HEK293 (cell line): Measurements from ENCODE around the gene MITF.

Experiments
- CTCF ChIA-PET: fragments of 350-600 bp; formaldehyde crosslinking; extraction: SDS; loops from one replicate; lab custom pipeline; 2021; ENCODE audit warnings: antibody characterized with exemption; lab: Yijun Ruan, JAX
- POLR2A ChIA-PET: fragments of 300-600 bp; formaldehyde crosslinking; extraction: SDS; loops from one replicate; lab custom pipeline; 2020; ENCODE audit warnings: antibody characterized with exemption, inconsistent platforms; lab: Yijun Ruan, JAX
- H3K27ac ChIP-seq: fragments of 200-500 bp; sonication (Bioruptor generic); 2 replicates; pipeline ENCODE4 v1.5.1; 2014; ENCODE audit warnings: low read depth, low read length, control low read depth, inconsistent platforms; ENCODE audit errors: extremely low read depth
- H3K36me3 ChIP-seq, 2 experiments: fragments of 200-500 bp in 1 of 2; sonication (Bioruptor generic) in 1 of 2; 1 replicate in 1 of 2; 2 replicates in 1 of 2; pipeline ENCODE4 v1.5.1; 2014 to 2017; ENCODE audit warnings: inconsistent platforms in 2 of 2, low read length in 2 of 2; ENCODE audit not compliant: control insufficient read depth in 2 of 2, insufficient read depth in 1 of 2
- H3K4me1 ChIP-seq: fragments of 200-500 bp; sonication (Bioruptor generic); 2 replicates; pipeline ENCODE4 v1.5.1; 2014; ENCODE audit warnings: mild to moderate bottlenecking, low read length, inconsistent platforms; ENCODE audit not compliant: control insufficient read depth, insufficient read depth
- H3K4me3 ChIP-seq: 2 replicates; pipeline ENCODE4 v1.5.1; 2011; ENCODE audit warnings: low read depth, mild to moderate bottlenecking, control low read depth, low read length, moderate library complexity
- H3K9me3 ChIP-seq: fragments of 200-500 bp; sonication (Bioruptor generic); 2 replicates; pipeline ENCODE4 v1.5.1; 2014; ENCODE audit warnings: low read depth, low read length, inconsistent platforms; ENCODE audit not compliant: control insufficient read depth, insufficient read depth
- GLI2 ChIP-seq: fragments of 450-650 bp; formaldehyde crosslinking; IDR thresholded peaks from 2 replicates; pipeline ENCODE4; 2017; ENCODE audit warnings: missing biosample characterization, missing genetic modification characterization, low read depth, borderline replicate concordance
- GLIS1 ChIP-seq: fragments of 450-650 bp; formaldehyde crosslinking; IDR thresholded peaks from 2 replicates; pipeline ENCODE4 v1.5.1; 2016; ENCODE audit warnings: missing biosample characterization, missing genetic modification characterization
- HOXC10 ChIP-seq: sonication (generic); formaldehyde crosslinking; IDR thresholded peaks from 2 replicates; pipeline ENCODE4 v1.8.1; 2023; ENCODE audit warnings: mild to moderate bottlenecking, missing genetic modification reagents
- MYNN ChIP-seq: fragments of 450-650 bp; formaldehyde crosslinking; IDR thresholded peaks from 2 replicates; pipeline ENCODE4 v1.5.1; 2016; ENCODE audit warnings: missing biosample characterization, missing genetic modification characterization, borderline replicate concordance
- SP7 ChIP-seq: fragments of 450-650 bp; formaldehyde crosslinking; IDR thresholded peaks from 2 replicates; pipeline ENCODE4 v1.5.1; 2016; ENCODE audit warnings: missing biosample characterization, missing genetic modification characterization
- ZNF10 ChIP-seq: fragments of 450-650 bp; formaldehyde crosslinking; IDR thresholded peaks from 2 replicates; pipeline ENCODE4 v1.5.1; 2017; ENCODE audit warnings: missing biosample characterization, missing genetic modification characterization
- ZNF214 ChIP-seq: fragments of 450-650 bp; formaldehyde crosslinking; IDR thresholded peaks from 2 replicates; pipeline ENCODE4 v1.5.1; 2017; ENCODE audit warnings: missing biosample characterization, mild to moderate bottlenecking, missing genetic modification characterization, borderline replicate concordance
- ZNF266 ChIP-seq: fragments of 450-650 bp; formaldehyde crosslinking; IDR thresholded peaks from 2 replicates; pipeline ENCODE4 v1.5.1; 2016; ENCODE audit warnings: missing biosample characterization, missing genetic modification characterization, low read depth
- ZNF626 ChIP-seq: fragments of 450-650 bp; sonication (Bioruptor Pico); formaldehyde crosslinking; IDR thresholded peaks from 2 replicates; pipeline ENCODE4 v1.5.1; 2018; ENCODE audit warnings: missing biosample characterization, missing genetic modification characterization, inconsistent platforms
- ZNF670 ChIP-seq: fragments of 450-650 bp; formaldehyde crosslinking; IDR thresholded peaks from 2 replicates; pipeline ENCODE4 v1.5.1; 2016; ENCODE audit warnings: missing biosample characterization, missing genetic modification characterization, low read depth
- ZNF768 ChIP-seq: fragments of 450-650 bp; formaldehyde crosslinking; IDR thresholded peaks from 2 replicates; pipeline ENCODE4 v1.5.1; 2018; ENCODE audit warnings: missing biosample characterization, mild to moderate bottlenecking, missing genetic modification characterization
- ZSCAN16 ChIP-seq: fragments of 450-650 bp; formaldehyde crosslinking; IDR thresholded peaks from 2 replicates; pipeline ENCODE4 v1.5.1; 2016; ENCODE audit warnings: missing biosample characterization, missing genetic modification characterization
- TF ChIP-seq, protein P1 (sequence below): fragments of 450-650 bp; formaldehyde crosslinking; IDR thresholded peaks from 2 replicates; pipeline ENCODE4 v1.5.1; 2017; ENCODE audit warnings: missing biosample characterization, missing genetic modification characterization
- TF ChIP-seq, protein P2 (sequence below): fragments of 450-650 bp; IDR thresholded peaks from 2 replicates; pipeline ENCODE4 v1.5.1; 2018; ENCODE audit warnings: missing biosample characterization, missing genetic modification characterization
- TF ChIP-seq, protein P3 (sequence below): fragments of 450-650 bp; formaldehyde crosslinking; IDR thresholded peaks from 2 replicates; pipeline ENCODE4 v1.5.1; 2016; ENCODE audit warnings: missing biosample characterization, missing genetic modification characterization, borderline replicate concordance
- TF ChIP-seq, protein P4 (sequence below): fragments of 450-650 bp; formaldehyde crosslinking; IDR thresholded peaks from 2 replicates; pipeline ENCODE4 v1.5.1; 2017; ENCODE audit warnings: missing biosample characterization, missing genetic modification characterization
- TF ChIP-seq, protein P5 (sequence below): fragments of 450-650 bp; formaldehyde crosslinking; IDR thresholded peaks from 2 replicates; pipeline ENCODE4 v1.5.1; 2016; ENCODE audit warnings: missing biosample characterization, missing genetic modification characterization

Gene MITF

DNA sequence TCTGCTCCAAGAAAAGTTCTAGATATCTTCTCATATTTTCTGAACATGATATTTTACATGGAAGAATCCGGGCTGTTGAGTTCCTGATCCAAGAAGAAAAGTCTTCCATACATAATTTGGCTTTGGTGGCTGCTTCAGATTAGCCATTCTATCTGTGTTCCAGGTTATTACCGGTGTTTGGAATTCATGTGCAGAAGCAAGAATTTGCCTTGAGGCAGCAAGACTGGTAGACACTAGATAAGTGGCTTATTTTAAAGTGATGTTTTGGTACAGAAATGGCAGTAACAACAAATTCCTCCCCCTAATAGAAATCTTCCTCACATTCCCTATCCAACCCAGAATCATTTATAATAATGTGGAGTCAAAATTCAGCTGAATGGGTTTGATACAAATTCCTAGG lies 29.2 kb downstream of the MITF start:
- ChIA-PET POLR2A (no interaction called here), CTCF (no interaction called here)
- Histone ChIP-seq H3K4me3 (no peak overlapping the region), H3K27ac (no peak overlapping the region), H3K9me3 (no peaks in the 10 kb centered on the region), H3K4me1 (peaks cover 4% of the 10 kb centered on the region; the same call in 1 of the 2 replicates), H3K36me3 (no peaks in the 10 kb centered on the region)
- TF ChIP-seq GLI2 (tag by site-specific recombination), result no peak
- TF ChIP-seq ZNF266 (tag by site-specific recombination), result no peak
- TF ChIP-seq ZNF626 (tag by site-specific recombination), result no peak
- no peak for TF ChIP-seq HOXC10 (CRISPR knock-in tag)
- no peak for TF ChIP-seq ZNF768 (tag by site-specific recombination)

DNA sequence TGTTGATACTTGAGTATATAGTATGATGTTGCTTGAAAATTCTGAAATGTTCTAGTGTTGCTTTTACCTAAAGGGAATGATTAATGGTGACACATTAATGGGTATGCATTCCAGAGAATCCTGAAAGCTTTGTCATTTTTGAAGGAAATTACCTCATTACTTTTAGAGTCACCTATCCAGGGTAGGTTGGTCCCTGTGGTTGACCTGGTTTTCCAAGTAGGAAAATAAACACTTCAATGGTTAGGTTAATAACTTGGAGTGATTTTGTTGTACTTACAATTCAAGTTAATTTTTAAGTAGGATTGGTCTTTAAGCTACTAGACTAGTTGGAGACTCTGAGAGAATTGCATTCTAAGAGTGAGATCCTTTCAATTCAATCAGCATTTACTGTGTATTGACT lies 31.0 kb downstream of the MITF start:
- H3K36me3 ChIP-seq, result no peaks in the 10 kb centered on the region
- POLR2A ChIA-PET, result no interaction called here
- no peaks in the 10 kb centered on the region for H3K9me3 ChIP-seq
- CTCF ChIA-PET, result interaction anchor here (0.6 kb wide), 1 partner anchor 226 kb away, joined by 3 read pairs; no protein-coding TSS in a partner anchor
- H3K27ac ChIP-seq, result no peak overlapping the region
- H3K4me1 ChIP-seq, result no peaks in the 10 kb centered on the region
- TF ChIP-seq GLIS1 (tag by site-specific recombination) (0 out of 2 replicates have a peak, but pooled peaks have one; percentile 8), ZSCAN16 (no peak), ZNF10 (tag by site-specific recombination) (no peak)
- TF ChIP-seq, protein P1, sequence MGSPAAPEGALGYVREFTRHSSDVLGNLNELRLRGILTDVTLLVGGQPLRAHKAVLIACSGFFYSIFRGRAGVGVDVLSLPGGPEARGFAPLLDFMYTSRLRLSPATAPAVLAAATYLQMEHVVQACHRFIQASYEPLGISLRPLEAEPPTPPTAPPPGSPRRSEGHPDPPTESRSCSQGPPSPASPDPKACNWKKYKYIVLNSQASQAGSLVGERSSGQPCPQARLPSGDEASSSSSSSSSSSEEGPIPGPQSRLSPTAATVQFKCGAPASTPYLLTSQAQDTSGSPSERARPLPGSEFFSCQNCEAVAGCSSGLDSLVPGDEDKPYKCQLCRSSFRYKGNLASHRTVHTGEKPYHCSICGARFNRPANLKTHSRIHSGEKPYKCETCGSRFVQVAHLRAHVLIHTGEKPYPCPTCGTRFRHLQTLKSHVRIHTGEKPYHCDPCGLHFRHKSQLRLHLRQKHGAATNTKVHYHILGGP (tag by site-specific recombination), result 0 out of 2 replicates have a peak, but pooled peaks have one; percentile 24
- H3K4me3 ChIP-seq, result no peak overlapping the region

DNA sequence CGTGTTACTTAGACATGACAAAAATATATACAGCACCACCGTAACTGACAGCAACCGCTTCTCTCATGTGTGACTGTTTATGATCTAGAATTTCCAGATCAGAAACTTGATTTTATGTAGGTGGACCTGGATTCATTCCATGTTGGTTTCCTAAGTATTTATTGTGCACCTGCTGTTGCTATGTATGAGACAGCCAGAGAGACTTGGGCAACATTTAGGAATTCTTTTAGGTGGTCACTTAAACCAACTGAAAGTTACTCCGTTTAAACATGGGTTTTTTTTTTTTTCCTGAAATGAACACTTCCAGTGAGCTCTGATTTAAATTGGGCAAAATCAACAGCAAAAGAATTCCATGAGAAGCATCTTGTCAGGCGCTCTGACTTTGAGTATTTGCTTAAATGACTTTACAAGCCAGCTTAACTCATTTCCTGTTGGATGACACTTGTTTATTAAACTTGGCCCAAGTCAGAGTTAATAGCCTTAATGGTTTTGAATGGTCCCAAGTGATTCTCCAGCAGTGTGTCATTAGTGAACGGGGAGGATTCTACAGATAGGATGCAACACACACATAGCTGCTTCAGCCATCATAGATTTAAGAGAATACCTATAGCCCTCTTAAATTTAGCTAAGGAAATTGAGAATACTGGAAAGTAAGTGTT lies 31.8 kb downstream of the MITF start:
- no peaks in the 10 kb centered on the region for H3K9me3 ChIP-seq
- ChIA-PET POLR2A (no interaction called here), CTCF (no interaction called here)
- H3K27ac ChIP-seq, result no peak overlapping the region
- no peaks in the 10 kb centered on the region for H3K36me3 ChIP-seq
- H3K4me1 ChIP-seq, result no peaks in the 10 kb centered on the region
- no peak overlapping the region for H3K4me3 ChIP-seq
- TF ChIP-seq MYNN (tag by site-specific recombination) (no peak), SP7 (tag by site-specific recombination) (no peak), ZNF670 (tag by site-specific recombination) (no peak), ZNF214 (tag by site-specific recombination) (no peak)
- TF ChIP-seq, protein P2, sequence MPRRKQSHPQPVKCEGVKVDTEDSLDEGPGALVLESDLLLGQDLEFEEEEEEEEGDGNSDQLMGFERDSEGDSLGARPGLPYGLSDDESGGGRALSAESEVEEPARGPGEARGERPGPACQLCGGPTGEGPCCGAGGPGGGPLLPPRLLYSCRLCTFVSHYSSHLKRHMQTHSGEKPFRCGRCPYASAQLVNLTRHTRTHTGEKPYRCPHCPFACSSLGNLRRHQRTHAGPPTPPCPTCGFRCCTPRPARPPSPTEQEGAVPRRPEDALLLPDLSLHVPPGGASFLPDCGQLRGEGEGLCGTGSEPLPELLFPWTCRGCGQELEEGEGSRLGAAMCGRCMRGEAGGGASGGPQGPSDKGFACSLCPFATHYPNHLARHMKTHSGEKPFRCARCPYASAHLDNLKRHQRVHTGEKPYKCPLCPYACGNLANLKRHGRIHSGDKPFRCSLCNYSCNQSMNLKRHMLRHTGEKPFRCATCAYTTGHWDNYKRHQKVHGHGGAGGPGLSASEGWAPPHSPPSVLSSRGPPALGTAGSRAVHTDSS (tag by site-specific recombination), result no peak
- TF ChIP-seq, protein P3, sequence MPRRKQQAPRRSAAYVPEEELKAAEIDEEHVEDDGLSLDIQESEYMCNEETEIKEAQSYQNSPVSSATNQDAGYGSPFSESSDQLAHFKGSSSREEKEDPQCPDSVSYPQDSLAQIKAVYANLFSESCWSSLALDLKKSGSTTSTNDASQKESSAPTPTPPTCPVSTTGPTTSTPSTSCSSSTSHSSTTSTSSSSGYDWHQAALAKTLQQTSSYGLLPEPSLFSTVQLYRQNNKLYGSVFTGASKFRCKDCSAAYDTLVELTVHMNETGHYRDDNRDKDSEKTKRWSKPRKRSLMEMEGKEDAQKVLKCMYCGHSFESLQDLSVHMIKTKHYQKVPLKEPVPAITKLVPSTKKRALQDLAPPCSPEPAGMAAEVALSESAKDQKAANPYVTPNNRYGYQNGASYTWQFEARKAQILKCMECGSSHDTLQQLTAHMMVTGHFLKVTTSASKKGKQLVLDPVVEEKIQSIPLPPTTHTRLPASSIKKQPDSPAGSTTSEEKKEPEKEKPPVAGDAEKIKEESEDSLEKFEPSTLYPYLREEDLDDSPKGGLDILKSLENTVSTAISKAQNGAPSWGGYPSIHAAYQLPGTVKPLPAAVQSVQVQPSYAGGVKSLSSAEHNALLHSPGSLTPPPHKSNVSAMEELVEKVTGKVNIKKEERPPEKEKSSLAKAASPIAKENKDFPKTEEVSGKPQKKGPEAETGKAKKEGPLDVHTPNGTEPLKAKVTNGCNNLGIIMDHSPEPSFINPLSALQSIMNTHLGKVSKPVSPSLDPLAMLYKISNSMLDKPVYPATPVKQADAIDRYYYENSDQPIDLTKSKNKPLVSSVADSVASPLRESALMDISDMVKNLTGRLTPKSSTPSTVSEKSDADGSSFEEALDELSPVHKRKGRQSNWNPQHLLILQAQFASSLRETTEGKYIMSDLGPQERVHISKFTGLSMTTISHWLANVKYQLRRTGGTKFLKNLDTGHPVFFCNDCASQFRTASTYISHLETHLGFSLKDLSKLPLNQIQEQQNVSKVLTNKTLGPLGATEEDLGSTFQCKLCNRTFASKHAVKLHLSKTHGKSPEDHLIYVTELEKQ (tag by site-specific recombination), result no peak
- TF ChIP-seq, protein P4, sequence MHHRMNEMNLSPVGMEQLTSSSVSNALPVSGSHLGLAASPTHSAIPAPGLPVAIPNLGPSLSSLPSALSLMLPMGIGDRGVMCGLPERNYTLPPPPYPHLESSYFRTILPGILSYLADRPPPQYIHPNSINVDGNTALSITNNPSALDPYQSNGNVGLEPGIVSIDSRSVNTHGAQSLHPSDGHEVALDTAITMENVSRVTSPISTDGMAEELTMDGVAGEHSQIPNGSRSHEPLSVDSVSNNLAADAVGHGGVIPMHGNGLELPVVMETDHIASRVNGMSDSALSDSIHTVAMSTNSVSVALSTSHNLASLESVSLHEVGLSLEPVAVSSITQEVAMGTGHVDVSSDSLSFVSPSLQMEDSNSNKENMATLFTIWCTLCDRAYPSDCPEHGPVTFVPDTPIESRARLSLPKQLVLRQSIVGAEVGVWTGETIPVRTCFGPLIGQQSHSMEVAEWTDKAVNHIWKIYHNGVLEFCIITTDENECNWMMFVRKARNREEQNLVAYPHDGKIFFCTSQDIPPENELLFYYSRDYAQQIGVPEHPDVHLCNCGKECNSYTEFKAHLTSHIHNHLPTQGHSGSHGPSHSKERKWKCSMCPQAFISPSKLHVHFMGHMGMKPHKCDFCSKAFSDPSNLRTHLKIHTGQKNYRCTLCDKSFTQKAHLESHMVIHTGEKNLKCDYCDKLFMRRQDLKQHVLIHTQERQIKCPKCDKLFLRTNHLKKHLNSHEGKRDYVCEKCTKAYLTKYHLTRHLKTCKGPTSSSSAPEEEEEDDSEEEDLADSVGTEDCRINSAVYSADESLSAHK, result no peak
- TF ChIP-seq, protein P5, sequence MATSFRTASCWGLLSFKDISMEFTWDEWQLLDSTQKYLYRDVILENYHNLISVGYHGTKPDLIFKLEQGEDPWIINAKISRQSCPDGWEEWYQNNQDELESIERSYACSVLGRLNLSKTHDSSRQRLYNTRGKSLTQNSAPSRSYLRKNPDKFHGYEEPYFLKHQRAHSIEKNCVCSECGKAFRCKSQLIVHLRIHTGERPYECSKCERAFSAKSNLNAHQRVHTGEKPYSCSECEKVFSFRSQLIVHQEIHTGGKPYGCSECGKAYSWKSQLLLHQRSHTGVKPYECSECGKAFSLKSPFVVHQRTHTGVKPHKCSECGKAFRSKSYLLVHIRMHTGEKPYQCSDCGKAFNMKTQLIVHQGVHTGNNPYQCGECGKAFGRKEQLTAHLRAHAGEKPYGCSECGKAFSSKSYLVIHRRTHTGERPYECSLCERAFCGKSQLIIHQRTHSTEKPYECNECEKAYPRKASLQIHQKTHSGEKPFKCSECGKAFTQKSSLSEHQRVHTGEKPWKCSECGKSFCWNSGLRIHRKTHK (tag by site-specific recombination), result no peak
